Glutamatergic neuron (in vitro differentiated cells): Measurements from ENCODE around the gene KRT71. TPM values are rescaled to one million over a fixed set of nuclear protein-coding genes. Genes with fewer than 3 reads are reported as not detected.

Experiments used
- DNase-seq: peaks from one replicate; pipeline ENCODE4 v3.0.0; 2022
- H3K27ac Mint-ChIP-seq: one replicate; pipeline ENCODE4 v1.8.0; 2020; ENCODE audit warnings: mild to moderate bottlenecking, mixed read lengths, inconsistent platforms; ENCODE audit not compliant: unreplicated experiment
- H3K27me3 Mint-ChIP-seq: one replicate; pipeline ENCODE4 v1.8.0; 2020; ENCODE audit warnings: mild to moderate bottlenecking, moderate library complexity, mixed read lengths, inconsistent platforms; ENCODE audit not compliant: unreplicated experiment
- H3K36me3 Mint-ChIP-seq: one replicate; pipeline ENCODE4 v1.8.0; 2020; ENCODE audit warnings: mild to moderate bottlenecking, mixed read lengths, inconsistent platforms; ENCODE audit not compliant: unreplicated experiment
- H3K4me1 Mint-ChIP-seq: one replicate; pipeline ENCODE4 v1.8.0; 2020; ENCODE audit warnings: mild to moderate bottlenecking, low read depth, mixed read lengths, inconsistent platforms; ENCODE audit not compliant: unreplicated experiment
- H3K4me3 Mint-ChIP-seq: one replicate; pipeline ENCODE4 v1.8.0; 2020; ENCODE audit warnings: mild to moderate bottlenecking, mixed read lengths, inconsistent platforms; ENCODE audit not compliant: unreplicated experiment
- H3K9me3 Mint-ChIP-seq: one replicate; pipeline ENCODE4 v1.8.0; 2020; ENCODE audit warnings: mild to moderate bottlenecking, moderate library complexity, mixed read lengths, inconsistent platforms; ENCODE audit not compliant: unreplicated experiment
- CTCF ChIP-seq: fragments of 200-600 bp; sonication (generic); IDR thresholded peaks from one replicate; pipeline ENCODE4 v1.5.0; 2021; ENCODE audit not compliant: partially characterized antibody, unreplicated experiment
- total RNA-seq: library from RNA; stranded (reverse); fragmentation: NEBNext Ultra II Directional; extraction: Animal tissue kit (Norgen Biotek cat#: 25700); gene quantifications from one replicate; pipeline ENCODE4 v1.2.1, GENCODE V29; 2021; ENCODE audit not compliant: unreplicated experiment

Gene KRT71
- total RNA-seq, 1 donor from 2014 or later: not detected

- no peak overlapping the region for H3K4me3 Mint-ChIP-seq
- peaks cover 8% of the 10 kb centered on the region for H3K36me3 Mint-ChIP-seq
- no peak overlapping the region for H3K27ac Mint-ChIP-seq
- H3K27me3 Mint-ChIP-seq: peaks cover 2% of the 10 kb centered on the region
- peaks cover 3% of the 10 kb centered on the region for H3K9me3 Mint-ChIP-seq
- no peak for DNase-seq
- no peaks in the 10 kb centered on the region for H3K4me1 Mint-ChIP-seq
- TF ChIP-seq CTCF: no peak
These were observed 34.2 kb downstream of the KRT71 start for GRCh38 chr12:52518574-52519386.

- H3K4me3 Mint-ChIP-seq: no peak overlapping the region
- H3K36me3 Mint-ChIP-seq: peaks cover 8% of the 10 kb centered on the region
- H3K27me3 Mint-ChIP-seq: peaks cover 2% of the 10 kb centered on the region
- no peak for DNase-seq
- H3K9me3 Mint-ChIP-seq: peaks cover 3% of the 10 kb centered on the region
- no peak for TF ChIP-seq CTCF
- no peak overlapping the region for H3K27ac Mint-ChIP-seq
- no peaks in the 10 kb centered on the region for H3K4me1 Mint-ChIP-seq
These were observed 35.1 kb downstream of the KRT71 start for GRCh38 chr12:52517888-52518287.

- no peak for TF ChIP-seq CTCF
- Mint-ChIP-seq H3K36me3 (peaks cover 8% of the 10 kb centered on the region), H3K9me3 (peaks cover 3% of the 10 kb centered on the region), H3K27me3 (peaks cover 2% of the 10 kb centered on the region), H3K4me1 (no peaks in the 10 kb centered on the region), H3K4me3 (no peak overlapping the region), H3K27ac (no peak overlapping the region)
- no peak for DNase-seq
These were observed 35.7 kb downstream of the KRT71 start for GRCh38 chr12:52517005-52517835.

GRCh38 chr12:52515927-52516831 is 36.8 kb downstream of the KRT71 start:
- Mint-ChIP-seq H3K9me3 (peaks cover 3% of the 10 kb centered on the region), H3K27ac (no peak overlapping the region), H3K27me3 (peaks cover 2% of the 10 kb centered on the region), H3K4me1 (no peaks in the 10 kb centered on the region), H3K4me3 (no peak overlapping the region), H3K36me3 (peaks cover 8% of the 10 kb centered on the region)
- no peak for DNase-seq
- TF ChIP-seq CTCF: no peak
